H1 (cell line): ENCODE data around the gene DIDO1. TPM values are rescaled to one million over a fixed set of nuclear protein-coding genes. Genes with fewer than 3 reads are reported as not detected.

Experiments
- CTCF ChIA-PET: fragments of 300-600 bp; sonication (Branson Sonifier 250); formaldehyde crosslinking; loops from one replicate; lab custom pipeline; 2021; ENCODE audit not compliant: partially characterized antibody; lab: Charles Lee
- POLR2A ChIA-PET: fragments of 300-600 bp; sonication (Branson Sonifier 250); formaldehyde crosslinking; loops from one replicate; lab custom pipeline; 2021; ENCODE audit warnings: inconsistent platforms; ENCODE audit not compliant: partially characterized antibody; lab: Charles Lee
- DNase-seq, 2 experiments: peaks; one replicate each; pipeline versions ENCODE4 v3.0.0 to v3.0.0-alpha.2; 2010 to 2022; ENCODE audit warnings: low spot score in 2 of 2, low read depth in 1 of 2, mixed read lengths in 1 of 2
- FAIRE-seq: peaks from 2 replicates; lab custom pipeline; 2011; peaks lifted over from hg19 to GRCh38; lab: Jason Lieb, UNC
- H2AFZ ChIP-seq: 2 replicates; pipeline ENCODE4 v1.8.1; 2012; ENCODE audit warnings: low read length, inconsistent platforms
- H2AK5ac ChIP-seq: 2 replicates; pipeline ENCODE4 v1.6.1; 2013; ENCODE audit warnings: low read depth, low read length
- H2BK120ac ChIP-seq: replicated peaks from 2 replicates; pipeline ENCODE3; 2013; ENCODE audit warnings: low read depth, low read length, inconsistent platforms
- H2BK12ac ChIP-seq: 2 replicates; pipeline ENCODE4 v1.6.1; 2013; ENCODE audit warnings: low read depth, low read length
- H2BK15ac ChIP-seq: 2 replicates; pipeline ENCODE4 v1.6.1; 2013; ENCODE audit warnings: low read length
- H2BK20ac ChIP-seq: 2 replicates; pipeline ENCODE4 v1.6.1; 2013; ENCODE audit warnings: low read length
- H2BK5ac ChIP-seq: 2 replicates; pipeline ENCODE4 v1.6.1; 2013; ENCODE audit warnings: low read depth, low read length
- H3K14ac ChIP-seq: 2 replicates; pipeline ENCODE4 v1.6.1; 2013; ENCODE audit warnings: inconsistent platforms; ENCODE audit not compliant: insufficient read length
- H3K18ac ChIP-seq: 2 replicates; pipeline ENCODE4 v1.6.1; 2013; ENCODE audit warnings: low read length; ENCODE audit errors: extremely low read depth
- H3K23ac ChIP-seq: 2 replicates; pipeline ENCODE4 v1.6.1; 2013; ENCODE audit warnings: inconsistent platforms; ENCODE audit not compliant: insufficient read length
- H3K23me2 ChIP-seq: 2 replicates; pipeline ENCODE4 v1.6.1; 2013; ENCODE audit warnings: low read depth, low read length
- H3K27ac ChIP-seq: 2 replicates; pipeline ENCODE4 v1.6.1; 2011; ENCODE audit warnings: low read depth, low read length, inconsistent platforms
- H3K27me3 ChIP-seq, 4 experiments: replicated peaks in 1 of 4; 1 replicate in 1 of 4; 2 replicates in 3 of 4; pipeline versions ENCODE4 v1.6.1 to v1.8.1; 2011 to 2013; ENCODE audit warnings: low read length in 3 of 4, mild to moderate bottlenecking in 3 of 4, inconsistent platforms in 2 of 4, mixed read lengths in 2 of 4, moderate library complexity in 1 of 4; ENCODE audit not compliant: control insufficient read depth in 3 of 4, insufficient read depth in 3 of 4; ENCODE audit errors: extremely low read depth in 1 of 4
- H3K36me3 ChIP-seq, 4 experiments: 2 replicates each; pipeline versions ENCODE4 v1.6.1 to v1.8.1; 2011 to 2013; ENCODE audit warnings: mild to moderate bottlenecking in 4 of 4, low read length in 3 of 4, moderate library complexity in 2 of 4, control low read depth in 1 of 4, inconsistent platforms in 1 of 4; ENCODE audit not compliant: insufficient read depth in 4 of 4, control insufficient read depth in 2 of 4
- H3K4ac ChIP-seq: replicated peaks from 2 replicates; pipeline ENCODE3; 2013; ENCODE audit warnings: low read length, low read depth, mixed read lengths, inconsistent platforms; ENCODE audit not compliant: insufficient read length
- H3K4me1 ChIP-seq, 4 experiments: replicated peaks in 1 of 4; 1 replicate in 1 of 4; 2 replicates in 3 of 4; pipeline versions ENCODE4 v1.6.1 to v1.8.1; 2011 to 2013; ENCODE audit warnings: low read length in 3 of 4, inconsistent platforms in 2 of 4, mixed read lengths in 1 of 4; ENCODE audit not compliant: insufficient read depth in 4 of 4, control insufficient read depth in 3 of 4
- H3K4me2 ChIP-seq, 2 experiments: 2 replicates each; pipeline versions ENCODE4 v1.6.1 to v1.8.1; 2011 to 2013; ENCODE audit warnings: low read depth in 2 of 2, low read length in 2 of 2, control low read depth in 1 of 2, inconsistent platforms in 1 of 2, mild to moderate bottlenecking in 1 of 2; ENCODE audit not compliant: insufficient read depth in 1 of 2
- H3K4me3 ChIP-seq, 4 experiments: fragments of 200-600, 300-600 bp in 1 of 4; sonication (generic), shearing (Covaris generic), sonication (Bioruptor Twin) in 1 of 4; 2 replicates each; pipeline versions ENCODE4 v1.5.1 to v1.8.1; 2011 to 2016; ENCODE audit warnings: low read length in 4 of 4, low read depth in 3 of 4, control low read depth in 2 of 4, inconsistent platforms in 2 of 4, mild to moderate bottlenecking in 2 of 4, mixed read lengths in 1 of 4, moderate library complexity in 1 of 4; ENCODE audit not compliant: insufficient read depth in 2 of 4; ENCODE audit errors: extremely low read depth in 1 of 4
- H3K56ac ChIP-seq: replicated peaks from 2 replicates; pipeline ENCODE3; 2013; ENCODE audit warnings: low read depth, mild to moderate bottlenecking, mixed read lengths, low read length, inconsistent platforms; ENCODE audit not compliant: insufficient read length
- H3K79me1 ChIP-seq: 2 replicates; pipeline ENCODE4 v1.6.1; 2013; ENCODE audit warnings: low read depth, low read length, control low read depth
- H3K79me2 ChIP-seq, 2 experiments: 2 replicates each; pipeline versions ENCODE4 v1.6.1 to v1.8.1; 2012 to 2013; ENCODE audit warnings: low read length in 2 of 2, mild to moderate bottlenecking in 2 of 2, inconsistent platforms in 1 of 2; ENCODE audit not compliant: insufficient read depth in 2 of 2, control insufficient read depth in 1 of 2
- H3K9ac ChIP-seq, 4 experiments: replicated peaks in 1 of 4; 1 replicate in 1 of 4; 2 replicates in 3 of 4; pipeline versions ENCODE4 v1.6.1 to v1.8.1; 2011 to 2013; ENCODE audit warnings: low read depth in 3 of 4, low read length in 3 of 4, control low read depth in 2 of 4, mild to moderate bottlenecking in 2 of 4, moderate library complexity in 2 of 4, inconsistent platforms in 1 of 4; ENCODE audit errors: extremely low read depth in 1 of 4
- H3K9me3 ChIP-seq, 2 experiments: 2 replicates each; pipeline versions ENCODE4 v1.6.1 to v1.8.1; 2012 to 2013; ENCODE audit warnings: mild to moderate bottlenecking in 2 of 2, moderate library complexity in 2 of 2, control low read depth in 1 of 2, inconsistent platforms in 1 of 2, low read depth in 1 of 2, low read length in 1 of 2, mixed read lengths in 1 of 2; ENCODE audit not compliant: insufficient read depth in 2 of 2
- H4K20me1 ChIP-seq, 2 experiments: replicated peaks in 1 of 2; 2 replicates each; pipeline versions ENCODE3 to v1.8.1; 2011 to 2013; ENCODE audit warnings: inconsistent platforms in 2 of 2, low read length in 2 of 2, mild to moderate bottlenecking in 1 of 2; ENCODE audit not compliant: insufficient read depth in 2 of 2, control insufficient read depth in 1 of 2
- H4K5ac ChIP-seq: 2 replicates; pipeline ENCODE4 v1.6.1; 2013; ENCODE audit warnings: low read length, low read depth, mixed read lengths, inconsistent platforms; ENCODE audit not compliant: insufficient read length
- H4K8ac ChIP-seq: 2 replicates; pipeline ENCODE4 v1.8.0; 2013; ENCODE audit warnings: mild to moderate bottlenecking, moderate library complexity, low read length, inconsistent platforms; ENCODE audit not compliant: insufficient read depth; ENCODE audit errors: extremely low read depth
- H4K91ac ChIP-seq: replicated peaks from 2 replicates; pipeline ENCODE3; 2013; ENCODE audit warnings: low read length, mixed read lengths, inconsistent platforms; ENCODE audit not compliant: insufficient read length
- CBX5 ChIP-seq: fragments of 300-800, 300-1000 bp; sonication (generic); IDR thresholded peaks from 2 replicates; pipeline ENCODE4 v1.7.1; 2016; ENCODE audit warnings: antibody characterized with exemption, low read length, low read depth
- CEBPB ChIP-seq: IDR thresholded peaks from 2 replicates; pipeline ENCODE4 v1.6.1; 2012; ENCODE audit warnings: low read depth, low read length
- CHD2 ChIP-seq: IDR thresholded peaks from 2 replicates; pipeline ENCODE4 v1.6.1; 2012; ENCODE audit warnings: low read length, improper control_type of control experiment
- GABPA ChIP-seq: IDR thresholded peaks from 2 replicates; pipeline ENCODE4 v1.6.1; 2011; ENCODE audit warnings: mild to moderate bottlenecking, low read length, moderate library complexity, borderline replicate concordance; ENCODE audit not compliant: insufficient read depth
- KDM1A ChIP-seq: fragments of 200-600, 300-600 bp; sonication (generic); IDR thresholded peaks from 2 replicates; pipeline ENCODE4 v1.7.1; 2016; ENCODE audit warnings: mild to moderate bottlenecking, low read length, borderline replicate concordance
- POU5F1 ChIP-seq: IDR thresholded peaks from 2 replicates; pipeline ENCODE4 v1.6.1; 2011; ENCODE audit warnings: low read depth, mild to moderate bottlenecking, low read length, moderate library complexity
- RBBP5 ChIP-seq: IDR thresholded peaks from 2 replicates; pipeline ENCODE4 v1.7.1; 2012; ENCODE audit warnings: low read depth, mild to moderate bottlenecking, inconsistent platforms, low read length, moderate library complexity, borderline replicate concordance
- RFX5 ChIP-seq: IDR thresholded peaks from 2 replicates; pipeline ENCODE4 v1.6.1; 2011; ENCODE audit warnings: low read depth, low read length, improper control_type of control experiment, borderline replicate concordance
- SUZ12 ChIP-seq: fragments of 200-600 bp; sonication (generic); IDR thresholded peaks from 2 replicates; pipeline ENCODE4 v1.6.1; 2012; ENCODE audit warnings: mild to moderate bottlenecking, inconsistent platforms, low read length, moderate library complexity, mixed read lengths
- WGBS, 2 experiments: shearing (Covaris generic) in 1 of 2; methylation state at CpG; one replicate each; pipeline versions ENCODE4 v1.1.6 to v1.1.7; 2013 to 2015; ENCODE audit warnings: low lambda C conversion rate in 2 of 2, mixed read lengths in 2 of 2, inconsistent platforms in 1 of 2, low coverage in 1 of 2, missing lambda C conversion rate in 1 of 2; ENCODE audit not compliant: insufficient replicate concordance in 2 of 2, insufficient coverage in 1 of 2, insufficient read length in 1 of 2; ENCODE audit errors: extremely low coverage in 1 of 2, missing lambda C conversion rate in 1 of 2; 5-methylcytosine and 5-hydroxymethylcytosine counted together
- polyA plus RNA-seq, 7 experiments: library from polyadenylated mRNA; depleted of rRNA in 3 of 7; stranded (reverse) in 5 of 7; unstranded in 2 of 7; fragments of >200 nt in 5 of 7; fragments of 200-250 nt in 2 of 7; gene quantifications; 1 replicate in 5 of 7; 2 replicates in 1 of 7; 4 replicates in 1 of 7; pipeline versions ENCODE4 v1.2.1 to v1.2.3, GENCODE V29; 2011 to 2013; ENCODE audit warnings: missing spikeins in 2 of 7, mixed read lengths in 2 of 7
- total RNA-seq: library from RNA; stranded (reverse); fragmentation: NEBNext Ultra II Directional; extraction: Animal tissue kit (Norgen Biotek cat#: 25700); gene quantifications from 2 replicates; pipeline ENCODE4 v1.2.1, GENCODE V29; 2021

DIDO1 gene
- total and polyA plus RNA-seq, 2 of the 8 experiments (the other 6 are each of a cell fraction or from before 2014, with no cell fraction given), result 53.6 to 82.8 TPM

DNA sequence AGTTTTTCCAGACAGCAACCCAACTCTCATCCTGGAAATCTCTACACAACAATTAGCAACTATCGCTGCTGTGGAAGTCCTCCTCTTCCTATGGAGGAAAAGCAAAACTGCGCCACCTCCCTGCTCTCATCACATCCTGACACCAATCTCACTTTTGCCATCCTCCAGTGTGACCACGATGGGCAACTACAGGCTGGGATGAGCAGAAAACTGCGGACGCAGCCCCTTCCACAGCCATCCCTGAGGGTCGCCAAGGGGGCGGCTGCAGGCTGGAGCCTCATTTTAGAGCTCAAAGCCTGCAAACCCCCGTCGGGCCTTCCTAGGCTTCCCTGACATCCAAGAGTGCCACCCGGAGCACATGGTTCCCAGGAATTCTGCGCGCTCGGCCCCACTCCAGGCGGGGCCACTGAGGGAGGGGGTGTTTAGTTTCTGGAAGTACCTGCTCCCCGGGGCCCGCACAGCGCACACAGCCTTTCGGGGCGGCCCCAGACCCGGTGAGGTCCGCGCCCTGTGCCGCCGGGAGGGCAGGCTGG is 65.8 kb downstream of the DIDO1 start:
- H3K79me1 ChIP-seq, result peaks cover 5% of the 10 kb centered on the region; the same call in 1 of the 2 replicates
- H2AK5ac ChIP-seq, result no peak overlapping the region
- H4K91ac ChIP-seq, result no peak overlapping the region
- H3K23me2 ChIP-seq, result peaks cover 8% of the 10 kb centered on the region; the same call in 1 of the 2 replicates
- no peak overlapping the region for H3K4ac ChIP-seq
- peak overlapping the region; percentile 33 to 60 (median 52) for H3K4me3 ChIP-seq
- no peak overlapping the region for H2BK120ac ChIP-seq
- H2BK12ac ChIP-seq, result no peak overlapping the region
- POLR2A ChIA-PET, result interaction anchor here (1.7 to 2.3 kb wide), 3 partner anchors 10 to 45 kb away, joined by 5 to 9 read pairs (median 7); partner anchors contain the start of gene COL9A3
- no peak overlapping the region for H2AFZ ChIP-seq
- no peak overlapping the region for H3K27ac ChIP-seq
- H3K9me3 ChIP-seq, result no peaks in the 10 kb centered on the region; a peak in 1 of 4 replicates
- H3K27me3 ChIP-seq, result peaks cover 0 to 7% (median 4%) of the 10 kb centered on the region in 4 experiments; a peak in 5 of 7 replicates
- peaks cover 0 to 11% of the 10 kb centered on the region in 2 experiments for H4K20me1 ChIP-seq
- H2BK5ac ChIP-seq, result no peak overlapping the region
- H3K14ac ChIP-seq, result no peak overlapping the region
- H3K4me2 ChIP-seq, result peak overlapping the region; percentile 72 to 95
- H4K5ac ChIP-seq, result no peak overlapping the region
- H2BK15ac ChIP-seq, result no peak overlapping the region
- no peak overlapping the region for H4K8ac ChIP-seq
- peak overlapping the region in 1 of 4 experiments; percentile 65; a peak in 2 of 7 replicates for H3K9ac ChIP-seq
- no peak overlapping the region for H3K23ac ChIP-seq
- 24% methylated on average over 14 of the region's 24 CpGs; no CpG with 5 or more reads in 1 of the 2 experiments for WGBS, 2 experiments
- H3K79me2 ChIP-seq, result peaks cover 0 to 14% of the 10 kb centered on the region in 2 experiments; a peak in 2 of 4 replicates
- FAIRE-seq (no peak), DNase-seq (no peak)
- peaks cover 5 to 9% (median 8%) of the 10 kb centered on the region in 4 experiments; a peak in 6 of 8 replicates for H3K36me3 ChIP-seq
- H3K4me1 ChIP-seq, result peaks cover 3 to 18% (median 13%) of the 10 kb centered on the region in 4 experiments
- H3K18ac ChIP-seq, result no peak overlapping the region
- H3K56ac ChIP-seq, result no peak overlapping the region
- CTCF ChIA-PET, result interaction anchor here (0.6 to 1.1 kb wide), 3 partner anchors 13 to 1083 kb away, joined by 3 read pairs; no protein-coding TSS in a partner anchor
- TF ChIP-seq SUZ12 (no peak), CBX5 (no peak), CEBPB (no peak), CHD2 (no peak), RFX5 (no peak), RBBP5 (no peak), POU5F1 (no peak), GABPA (no peak), KDM1A (no peak)
- H2BK20ac ChIP-seq, result peak overlapping the region; percentile 3; the same call in 1 of the 2 replicates
